Umbilical cord (tissue), 2 donors: ENCODE data around the gene JOSD1. TPM values are rescaled to one million over a fixed set of nuclear protein-coding genes. Genes with fewer than 3 reads are reported as not detected.

ENCODE experiments used
- DNase-seq: peaks from one replicate; pipeline ENCODE4 v3.0.0-alpha.2; 2015; ENCODE audit warnings: low spot score
- total RNA-seq: library from RNA; depleted of rRNA; stranded (reverse); fragments of >200 nt; gene quantifications from one replicate; pipeline ENCODE4 v1.2.3, GENCODE V29; 2014; ENCODE audit warnings: low replicate concordance; ENCODE audit not compliant: insufficient read depth

Gene JOSD1
- 44.5 TPM for total RNA-seq

DNA sequence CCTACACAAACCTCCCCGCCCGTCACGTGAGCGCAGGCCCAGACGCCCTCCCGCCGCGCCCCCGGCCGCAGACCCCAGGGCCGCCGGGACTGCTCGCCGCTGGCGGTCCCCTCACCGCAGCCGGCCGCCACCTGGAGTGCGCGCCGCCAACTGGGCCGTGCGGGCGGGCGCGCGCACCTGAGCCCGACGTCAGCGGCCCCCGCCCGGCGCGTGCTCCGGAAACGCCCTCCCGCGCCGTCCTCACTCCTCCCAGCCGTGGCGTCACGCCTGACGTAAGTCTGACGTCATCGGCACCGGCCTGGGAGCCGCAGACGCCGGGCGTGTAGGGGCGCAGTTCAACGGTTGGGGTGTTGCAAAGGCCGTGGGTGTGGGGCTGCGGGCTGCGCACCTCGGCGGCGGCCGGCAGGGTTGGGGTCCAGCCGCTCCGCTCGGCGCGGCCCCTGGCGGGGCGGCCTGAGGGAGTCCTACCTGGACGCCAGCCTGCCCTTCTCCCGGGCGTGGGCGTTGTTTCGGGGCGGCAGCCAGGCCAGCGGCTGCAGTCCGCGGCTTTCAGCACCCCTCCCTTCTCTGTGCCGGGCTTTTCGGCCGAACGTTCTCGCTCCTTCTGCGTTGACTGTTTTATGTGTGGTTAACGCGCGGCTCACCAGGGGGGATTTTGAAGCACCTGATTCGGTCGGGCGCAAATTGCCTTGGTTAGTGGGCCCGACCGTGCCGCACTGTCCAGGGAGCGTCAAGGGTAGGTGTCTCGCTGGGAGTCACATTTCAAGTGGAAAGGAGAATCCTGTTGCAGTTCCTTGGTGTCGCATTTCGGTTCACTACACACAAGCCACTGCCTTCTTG, at the start of gene JOSD1:
TSS of gene JOSD1 (minus strand) at position 155 of the 840 bp plus-strand sequence. CDS start 956 bp downstream, outside the sequence.
- peak; percentile 90 for DNase-seq

DNA sequence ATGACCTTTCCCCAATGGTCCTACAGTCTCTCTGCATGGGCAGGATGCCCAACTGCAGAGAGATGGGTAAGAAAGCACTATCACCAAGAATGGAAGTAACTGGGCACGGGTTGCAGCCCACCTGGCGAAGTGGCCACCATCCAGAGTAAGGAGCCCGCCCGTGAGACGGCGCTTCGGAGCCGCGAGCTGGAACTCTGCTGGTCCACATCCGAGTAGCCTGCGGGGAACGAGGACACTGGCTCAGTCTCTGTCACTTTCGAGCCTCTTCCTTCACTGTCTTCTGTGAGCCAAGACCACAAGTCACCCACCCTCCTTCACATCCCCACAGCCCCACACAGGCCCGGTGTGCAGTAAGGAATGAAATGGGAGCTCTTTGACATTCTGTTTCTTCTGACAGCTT, 49.4 kb upstream of the JOSD1 start:
- no peak for DNase-seq

DNA sequence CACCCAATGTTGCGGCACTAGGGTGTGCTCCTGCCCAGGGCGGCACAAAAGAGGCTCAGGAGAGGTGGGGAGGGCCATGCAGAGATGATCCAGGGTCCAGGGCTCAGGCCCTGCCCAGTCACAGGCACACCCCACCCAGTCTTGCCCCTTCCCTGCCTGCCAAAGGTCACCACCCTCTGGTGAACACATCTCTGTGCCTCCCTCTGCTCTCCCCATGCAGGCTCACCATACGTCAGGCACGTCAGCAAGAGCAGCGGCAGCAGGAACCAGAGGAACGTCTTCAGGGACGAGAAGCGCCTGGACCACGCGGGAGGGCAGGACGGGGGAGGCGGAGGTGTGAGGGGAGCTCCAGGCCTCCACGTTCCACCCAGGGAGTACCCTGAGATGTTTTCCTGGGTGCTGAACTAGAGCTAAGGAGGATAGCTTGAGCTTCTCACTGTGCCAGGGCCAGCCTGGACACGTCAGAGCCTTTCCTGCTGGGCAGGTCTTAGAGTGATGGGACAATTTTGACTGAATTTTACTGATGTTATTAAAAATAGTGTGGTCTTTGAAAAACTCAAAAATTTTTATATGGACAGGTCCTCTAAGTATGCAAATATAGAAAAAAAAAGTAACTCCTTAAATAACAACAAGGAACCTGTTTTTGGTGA, 47.9 kb upstream of the JOSD1 start:
- peak; percentile 25 for DNase-seq

DNA sequence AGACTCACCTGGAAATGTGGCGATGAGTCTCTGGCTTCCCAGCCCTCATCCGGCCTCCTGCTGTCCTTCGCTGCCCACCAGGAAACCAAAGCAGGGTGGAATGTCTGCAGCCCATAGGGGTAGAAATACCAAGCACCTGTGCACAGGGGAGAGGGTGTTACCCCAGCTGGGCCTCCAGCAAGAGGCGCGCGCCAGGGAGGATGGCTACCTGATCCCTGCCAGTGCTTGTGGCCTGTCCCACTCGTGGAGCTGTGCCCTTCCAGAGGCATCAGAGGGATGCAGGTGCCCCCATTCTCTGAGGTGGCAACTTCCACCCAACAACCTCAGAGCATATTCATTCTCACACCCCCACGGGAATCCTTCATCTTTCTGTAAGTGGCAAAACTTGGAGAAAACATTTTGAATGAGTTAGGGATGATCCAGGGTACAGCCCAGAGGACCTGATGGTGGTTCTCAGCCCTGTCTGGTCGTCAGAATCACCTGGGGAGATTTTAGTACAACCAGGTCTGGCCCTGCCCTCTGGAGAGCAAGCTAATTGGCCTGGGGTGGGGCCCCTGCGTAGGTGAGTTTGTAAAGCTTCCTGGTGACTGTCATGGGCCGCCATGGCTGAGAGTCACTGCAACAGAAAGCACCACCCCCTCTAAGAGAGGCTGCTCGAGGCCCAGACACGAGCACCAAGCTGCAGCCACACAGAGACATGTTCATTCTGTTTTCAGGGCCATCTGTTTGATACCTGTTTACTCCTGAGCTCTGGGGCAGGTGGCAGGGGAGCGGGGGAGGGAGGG, 45.1 kb upstream of the JOSD1 start:
- DNase-seq = no peak

DNA sequence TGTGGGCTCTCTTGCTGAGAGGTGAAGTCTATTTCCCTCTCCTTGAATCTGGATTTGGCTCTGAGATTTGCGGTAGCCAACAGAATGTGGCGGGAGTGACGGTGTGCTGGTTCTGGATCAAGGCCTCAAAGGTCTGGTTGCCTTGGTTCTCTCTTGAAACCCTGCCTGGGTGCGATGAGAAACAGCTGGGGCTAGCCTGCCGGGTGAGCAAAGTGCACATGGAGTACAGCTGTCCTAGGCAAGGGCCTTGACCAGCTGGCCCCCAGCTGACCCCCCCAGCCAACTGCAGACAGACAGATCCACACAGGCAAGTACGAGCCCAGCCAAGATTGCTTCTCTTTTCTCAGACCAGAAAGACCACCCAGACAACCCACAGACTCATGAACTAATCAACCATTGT, 44.2 kb upstream of the JOSD1 start:
- no peak for DNase-seq

DNA sequence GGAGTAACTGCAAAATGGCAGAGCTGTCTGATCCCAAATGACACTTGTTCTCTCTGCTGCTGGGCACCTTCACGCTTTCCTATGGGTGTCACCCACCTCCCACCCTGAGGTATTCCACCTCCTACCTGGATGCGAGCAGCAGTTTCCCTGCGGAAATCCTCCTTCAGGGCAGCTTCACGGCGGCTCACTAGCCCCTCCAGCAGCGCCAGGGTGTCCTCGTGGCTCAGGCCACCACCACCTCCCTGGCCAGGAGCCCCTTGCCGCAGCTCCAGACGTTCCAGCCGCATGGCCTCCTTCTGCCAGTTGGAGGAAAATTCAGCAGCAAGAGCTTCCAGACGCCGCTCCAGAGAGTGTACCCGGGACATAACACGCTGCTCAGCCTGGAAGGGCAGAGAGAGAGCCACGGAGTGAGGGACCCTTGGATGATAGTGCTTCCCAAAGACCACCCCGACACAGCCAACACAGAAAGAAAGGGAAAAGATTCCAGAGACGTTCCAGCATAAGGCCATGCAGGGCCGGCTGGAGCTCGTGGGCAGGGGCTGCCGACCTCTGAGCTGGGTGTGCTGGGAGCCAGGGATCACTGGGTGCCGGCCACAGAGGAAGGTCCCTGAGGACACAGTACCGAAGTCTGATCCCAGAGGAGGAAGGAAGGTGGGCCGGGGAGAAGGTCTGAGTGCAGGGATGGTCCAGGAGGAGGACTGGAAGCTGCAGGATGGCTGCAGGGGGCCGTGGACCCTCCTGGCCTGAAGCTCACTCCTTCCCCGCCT, 41.6 kb upstream of the JOSD1 start:
- DNase-seq = no peak

DNA sequence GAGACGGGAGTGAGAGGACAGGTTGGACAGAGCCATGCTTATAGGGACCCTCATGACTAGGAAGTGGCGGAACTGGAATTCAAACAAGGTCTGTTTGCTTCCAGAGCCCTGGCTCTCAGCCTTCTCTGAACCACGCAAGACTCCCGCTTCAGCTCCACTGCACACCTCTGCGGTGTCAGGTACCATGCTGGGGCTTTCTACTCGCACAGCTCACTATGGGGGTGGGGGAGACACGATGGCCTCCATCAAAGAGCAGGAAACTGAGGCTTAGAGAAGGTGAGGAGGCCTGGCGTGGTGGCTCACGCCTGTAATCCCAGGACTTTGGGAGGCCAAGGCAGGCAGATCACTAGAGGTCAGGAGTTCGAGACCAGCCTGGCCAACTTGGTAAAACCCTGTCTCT, 40.8 kb upstream of the JOSD1 start:
- DNase-seq = no peak

DNA sequence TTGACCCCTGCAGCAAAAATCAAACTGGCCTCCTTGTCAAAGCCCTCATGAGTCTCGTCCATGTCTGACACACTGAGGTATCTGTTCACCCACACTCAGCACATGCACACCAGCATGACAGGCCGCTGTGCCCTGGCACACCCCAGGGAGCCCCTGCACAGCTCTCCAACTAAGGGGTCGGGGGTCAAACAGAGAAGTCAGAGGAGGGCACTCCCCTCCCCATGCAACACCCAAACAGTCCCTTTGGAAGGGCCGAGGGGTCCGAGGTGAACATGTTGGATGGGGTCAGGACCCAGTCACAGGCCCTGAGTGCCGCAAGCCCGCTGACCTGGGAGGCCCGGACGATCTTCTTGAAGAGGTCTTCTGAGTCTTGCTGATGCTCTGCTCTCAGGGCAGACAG, 40.4 kb upstream of the JOSD1 start:
- DNase-seq = no peak

DNA sequence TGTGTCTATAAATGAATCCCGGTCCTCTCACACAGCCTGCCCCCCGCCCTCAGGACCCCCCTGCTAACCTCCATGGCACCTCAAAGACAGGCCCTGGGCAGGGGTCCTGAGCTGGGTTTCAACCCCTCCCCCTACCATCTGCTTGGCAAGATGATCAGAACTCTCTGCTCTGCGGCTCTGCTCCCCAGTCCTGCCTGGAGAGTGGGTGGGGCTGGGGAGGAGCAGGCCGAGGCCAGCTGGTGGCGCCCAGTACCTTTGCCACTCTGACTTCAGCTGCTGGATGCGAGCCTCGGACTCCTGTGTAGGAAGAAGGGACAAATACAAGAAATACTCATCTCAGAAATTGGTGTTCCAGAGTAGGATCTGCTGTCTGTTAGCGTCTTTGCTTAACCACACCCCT, 40.0 kb upstream of the JOSD1 start:
- no peak for DNase-seq

DNA sequence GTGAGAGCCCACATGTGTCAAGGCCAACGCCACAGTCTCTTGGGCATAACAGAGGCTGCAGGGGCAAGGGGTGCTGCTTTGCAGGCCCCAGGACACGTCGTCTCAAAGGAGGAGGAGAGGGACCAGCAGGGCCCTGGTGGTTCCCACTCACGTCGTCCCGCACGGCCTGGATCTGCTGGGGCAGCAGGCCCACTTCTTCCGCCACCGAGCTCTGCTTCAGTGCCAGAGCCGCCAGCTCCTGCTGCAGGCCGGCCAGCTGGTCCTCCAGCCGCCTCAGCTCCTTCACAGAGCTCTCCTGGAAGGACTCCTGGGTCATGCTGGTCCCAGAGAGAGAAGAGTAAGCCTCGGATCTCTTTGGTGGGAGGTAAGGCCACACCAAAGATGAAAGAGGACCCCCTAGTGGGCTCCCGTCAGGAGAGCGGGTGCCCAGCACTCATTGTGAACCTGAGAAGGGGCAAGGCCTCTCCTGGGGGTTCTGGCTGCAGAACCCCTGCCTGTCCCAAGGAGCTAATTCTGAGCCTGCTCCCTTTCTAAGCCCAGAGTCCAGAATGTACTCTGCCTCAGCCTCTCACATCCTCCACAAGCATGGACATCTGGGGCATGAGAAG, 39.5 kb upstream of the JOSD1 start:
- no peak for DNase-seq

DNA sequence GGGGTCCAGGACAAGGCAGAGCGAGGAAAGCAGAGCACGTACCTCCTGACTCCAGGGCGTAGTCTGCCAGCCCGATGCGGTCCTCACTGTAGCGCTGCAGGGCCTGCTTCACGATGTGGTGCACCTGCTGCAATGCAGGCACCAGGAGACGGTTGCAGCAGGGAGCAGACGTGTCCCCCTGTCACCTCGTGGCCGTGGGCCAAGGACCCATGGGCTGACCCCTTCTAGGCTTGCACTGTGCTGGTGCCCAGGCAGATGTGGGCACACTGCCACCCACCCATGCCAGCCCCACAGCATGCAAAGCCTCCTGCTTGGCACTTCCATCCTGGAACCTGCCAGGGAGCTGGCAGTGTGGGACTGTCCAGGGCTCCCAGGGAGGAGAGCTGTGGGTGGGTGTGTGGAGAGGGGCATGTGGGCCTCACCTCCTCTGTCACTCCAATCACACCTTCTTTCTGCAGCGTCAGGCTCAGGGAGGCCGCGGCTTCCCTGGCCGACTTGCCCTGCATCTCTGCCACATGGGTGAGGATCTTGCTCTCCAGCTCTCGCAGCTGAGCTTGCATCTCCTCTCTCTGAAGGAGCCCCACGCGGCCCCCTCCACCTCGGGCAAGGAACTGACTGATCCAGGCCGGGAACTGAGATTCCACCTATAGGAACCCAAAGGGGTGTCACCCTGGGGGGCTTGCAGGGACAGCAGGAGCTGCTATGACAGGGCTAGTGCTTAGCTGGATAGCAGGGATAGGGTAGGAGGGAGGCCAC, 38.7 kb upstream of the JOSD1 start:
- DNase-seq = no peak

DNA sequence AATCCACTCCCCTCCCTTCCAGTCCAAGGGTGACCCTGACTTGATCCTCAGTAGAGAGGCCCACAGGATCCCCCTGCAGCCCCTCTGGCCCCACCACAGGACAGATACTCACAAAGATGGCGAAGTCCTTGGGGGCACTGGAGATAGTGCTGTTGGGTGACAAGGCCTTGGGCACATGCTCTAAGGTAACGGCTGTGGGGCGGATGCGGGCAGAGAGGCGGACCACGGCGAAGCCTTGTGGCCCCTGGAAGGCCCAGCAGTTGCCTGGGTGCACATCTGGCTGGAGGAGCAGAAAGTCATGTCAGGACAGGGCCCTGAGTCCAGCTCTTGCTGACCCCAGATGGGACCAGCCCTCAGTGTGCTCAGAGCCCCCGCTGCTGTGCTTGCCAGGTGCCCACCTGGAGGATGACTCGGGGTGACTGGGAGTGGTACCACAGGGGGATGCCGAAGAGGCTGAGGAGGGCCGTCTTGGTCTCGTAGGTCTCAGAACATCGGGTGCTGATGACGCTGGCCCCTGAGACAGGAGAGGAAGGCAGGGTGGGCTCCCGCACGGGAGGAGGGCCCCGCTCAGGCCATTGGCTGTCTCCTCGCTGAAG, 37.8 kb upstream of the JOSD1 start:
- no peak for DNase-seq

DNA sequence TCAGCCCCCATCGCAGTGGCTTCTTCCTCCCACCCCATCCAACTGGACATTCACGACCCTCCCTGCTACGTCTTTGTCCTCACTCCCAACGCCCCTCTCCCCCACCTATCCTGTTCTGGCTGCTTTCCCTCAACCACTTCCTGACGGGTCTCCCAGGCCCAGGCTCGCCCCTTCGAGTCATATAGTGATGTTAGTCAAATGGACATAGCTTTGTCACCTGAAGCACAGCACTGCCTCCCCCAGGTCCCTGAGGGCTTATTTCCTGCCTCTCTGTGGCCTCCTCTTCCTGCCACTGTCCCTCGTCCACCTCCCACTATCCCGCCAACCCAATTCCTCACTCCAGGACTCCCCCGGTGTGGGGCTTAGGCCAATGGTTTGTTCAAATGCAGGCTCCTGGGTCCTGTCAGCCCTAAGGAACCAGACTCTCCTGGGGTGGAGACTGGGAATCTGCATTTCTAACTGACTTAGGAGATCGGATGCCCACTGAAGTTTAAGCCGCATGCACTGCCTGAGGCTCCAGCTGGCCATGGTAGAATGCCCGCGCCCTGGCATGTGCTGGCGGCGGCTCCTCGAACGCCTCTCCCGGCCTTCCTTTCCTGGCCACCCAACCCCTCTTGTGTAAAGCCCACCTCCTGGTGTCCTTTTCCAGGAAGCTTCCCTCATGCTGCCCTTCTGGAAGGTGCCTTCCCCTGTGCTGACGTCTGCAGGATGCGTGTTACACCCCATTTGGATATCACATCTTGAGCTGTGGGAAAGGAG, 36.7 kb upstream of the JOSD1 start:
- no peak for DNase-seq

DNA sequence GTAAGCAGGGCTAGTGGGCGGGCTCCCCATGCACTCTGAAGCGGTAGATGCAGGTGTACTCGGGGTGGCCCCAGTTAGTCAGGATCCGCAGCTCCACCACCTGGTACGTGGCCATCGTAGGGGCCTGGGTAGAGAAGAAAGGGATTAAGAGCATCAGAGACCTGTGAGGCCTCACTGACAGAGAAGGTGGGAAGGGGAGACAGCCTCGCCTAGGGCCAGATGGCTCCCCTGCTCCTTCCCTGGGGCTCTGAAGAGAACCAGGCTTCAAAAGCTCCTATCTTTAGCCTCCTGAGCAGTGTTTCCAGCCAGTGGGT, 35.5 kb upstream of the JOSD1 start:
- no peak for DNase-seq

DNA sequence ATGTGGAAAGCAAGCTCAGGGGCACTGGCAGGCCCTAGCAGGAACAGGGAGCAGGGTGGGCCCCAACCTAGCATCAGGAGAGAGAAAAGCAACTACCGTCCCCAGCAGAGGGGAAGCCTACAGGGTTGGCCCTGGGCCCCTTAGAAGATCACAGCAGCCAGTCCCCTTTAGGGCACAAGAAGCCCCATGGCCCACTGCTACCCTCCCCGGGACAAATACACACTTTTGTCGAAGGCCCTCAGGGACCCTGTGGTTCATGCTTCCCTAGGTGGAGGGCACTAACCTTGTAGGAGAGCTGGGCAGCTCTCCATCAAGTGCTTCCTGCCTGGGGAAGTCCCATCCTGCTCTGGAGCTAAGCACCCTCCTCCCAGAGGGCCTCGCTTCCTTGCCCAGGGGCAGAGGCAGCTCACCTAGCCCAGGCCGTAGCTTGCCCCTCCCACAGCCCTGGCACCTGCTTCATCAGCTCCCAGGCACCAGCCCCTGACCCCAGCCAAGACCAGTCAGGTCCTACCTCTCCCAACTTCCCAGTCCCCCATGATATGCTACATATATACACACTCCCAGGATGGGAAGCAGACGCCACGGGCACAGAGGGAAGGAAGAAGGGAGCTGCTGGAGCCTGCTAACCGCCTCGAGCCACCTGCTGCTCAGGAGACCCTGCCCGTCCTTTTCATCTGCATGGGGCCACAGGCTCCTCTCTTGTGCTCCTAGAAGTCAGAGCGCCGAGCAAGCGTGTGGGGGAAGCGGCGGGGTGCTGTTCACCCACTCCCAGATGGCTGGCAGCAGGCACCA, 34.9 kb upstream of the JOSD1 start:
- no peak for DNase-seq

DNA sequence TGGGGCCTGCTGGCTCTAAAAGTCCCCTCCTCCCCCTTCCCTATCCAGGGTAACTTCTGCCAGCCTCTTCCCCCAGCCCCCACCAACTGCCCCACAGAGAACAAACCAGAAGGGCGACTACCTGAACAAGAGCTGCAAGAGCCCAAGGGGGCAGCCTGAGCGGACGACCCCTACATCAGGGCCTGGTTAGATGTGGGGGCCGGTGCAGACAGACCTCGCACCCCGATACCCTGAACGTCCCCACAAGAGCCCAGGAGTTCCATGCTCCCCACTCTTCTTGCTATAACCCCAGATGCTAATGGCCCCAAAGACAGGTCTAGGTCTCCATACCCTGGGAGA, 34.4 kb upstream of the JOSD1 start:
- no peak for DNase-seq

DNA sequence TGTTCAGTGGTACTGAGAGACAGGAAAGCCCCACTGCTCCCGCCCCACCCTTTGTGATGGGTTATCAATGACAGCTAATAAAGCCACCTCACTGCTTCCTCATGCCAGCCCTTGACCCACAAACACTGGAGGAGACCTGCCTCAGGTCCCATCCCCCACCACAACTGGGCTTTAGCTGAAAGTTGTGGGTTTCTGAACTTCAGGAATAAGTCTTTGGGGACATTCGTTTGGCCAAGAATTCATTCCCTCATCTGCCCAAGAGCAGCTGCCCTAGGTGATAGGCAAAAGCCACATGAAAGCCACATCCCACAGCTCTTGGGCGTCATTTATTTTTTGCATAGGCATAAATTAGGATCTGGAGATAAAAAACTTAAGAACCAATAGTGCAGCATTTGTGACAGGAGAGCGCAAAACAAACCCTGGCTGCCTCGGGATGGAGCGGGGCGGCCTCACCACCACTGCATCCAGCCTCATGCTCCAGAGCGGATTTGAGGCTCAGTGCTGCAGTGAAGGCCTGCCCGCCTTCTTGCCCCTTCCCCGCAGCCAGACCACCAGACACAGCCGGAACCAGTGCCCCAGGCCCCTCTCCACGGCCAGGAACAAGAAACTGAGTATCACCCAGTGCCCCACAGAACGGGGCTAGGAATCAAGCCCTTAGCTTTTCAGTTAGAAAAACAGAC, 33.8 kb upstream of the JOSD1 start:
- no peak for DNase-seq

DNA sequence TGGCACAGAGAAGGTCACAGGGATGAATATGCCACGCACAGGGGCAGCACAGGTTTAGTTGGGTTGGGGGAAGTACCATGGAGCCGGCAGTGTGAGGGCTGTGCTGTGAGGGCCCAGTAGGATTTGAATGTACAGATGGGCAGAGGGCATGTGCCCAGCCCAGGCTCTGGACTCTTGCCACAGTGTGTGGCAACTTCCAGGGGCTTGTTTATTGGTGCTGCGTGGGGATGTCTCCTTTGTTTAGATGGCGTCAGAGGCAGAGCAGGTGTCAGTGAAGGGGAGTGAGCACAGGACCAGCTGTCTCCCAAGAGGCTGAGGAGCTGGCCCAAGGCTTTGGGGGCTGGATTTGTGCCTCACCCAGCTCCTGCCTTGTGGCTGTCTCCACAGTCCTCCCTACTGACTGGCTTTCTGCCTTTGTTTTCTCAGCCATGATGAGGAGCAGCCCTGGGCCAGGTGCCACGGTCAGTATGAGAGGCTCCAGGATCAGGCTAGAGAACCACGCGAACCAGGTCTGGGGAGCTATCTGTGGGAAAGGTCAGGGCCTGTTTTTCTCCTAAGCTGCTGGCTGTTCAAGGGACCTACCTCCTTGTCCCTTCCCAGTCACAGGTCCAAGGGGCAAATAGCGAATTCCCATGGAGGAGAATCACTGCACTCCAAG, 33.1 kb upstream of the JOSD1 start:
- DNase-seq = no peak
